Measurements from ENCODE around the gene SORBS1. TPM values are rescaled to one million over a fixed set of nuclear protein-coding genes. Genes with fewer than 3 reads are reported as not detected.

The SORBS1 gene
- total RNA-seq, 1 donor from 2014 or later, result 28.2 TPM

DNA sequence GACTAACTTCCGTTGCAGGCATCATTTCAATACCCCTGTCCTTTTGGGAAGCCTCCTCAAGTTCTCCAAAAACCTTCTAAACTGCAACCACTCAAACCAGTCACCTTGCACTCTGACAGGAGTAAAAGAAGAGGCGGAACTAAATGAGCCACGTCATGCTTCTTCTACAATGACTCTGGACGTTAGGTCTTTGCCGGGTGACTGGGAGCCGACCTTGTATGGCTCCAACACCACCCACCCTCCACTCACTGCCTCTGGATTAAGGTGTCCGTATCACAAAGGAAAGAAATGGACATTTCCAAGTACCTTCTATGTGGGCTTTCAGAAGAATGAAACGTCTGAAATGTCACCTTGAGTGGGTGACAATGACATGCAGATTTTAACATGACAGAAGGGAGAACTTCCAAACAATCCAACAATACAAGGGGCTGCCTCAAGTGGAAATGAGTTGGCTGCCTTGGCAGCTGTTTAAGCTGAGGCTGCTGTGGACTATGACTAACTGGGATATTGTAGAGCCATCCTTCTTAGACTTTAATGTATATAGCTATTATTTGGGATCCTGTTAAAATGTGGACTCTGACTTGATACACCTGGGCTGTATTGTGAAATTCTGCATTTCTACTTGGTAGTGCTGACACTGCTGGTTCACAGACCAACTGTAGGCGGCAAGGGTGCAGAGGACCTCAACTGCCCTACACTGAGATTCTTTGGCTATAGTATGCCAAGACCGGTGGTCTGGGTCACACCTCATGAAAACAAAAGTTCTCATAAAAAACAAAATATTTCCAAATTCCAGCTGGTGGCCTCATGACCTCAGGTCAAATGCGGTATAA, 236.5 kb downstream of the SORBS1 start:
- no peaks in the 10 kb centered on the region for H3K27me3 Mint-ChIP-seq
- peaks cover 3% of the 10 kb centered on the region for H3K9me3 Mint-ChIP-seq
- H3K27ac Mint-ChIP-seq, result no peak overlapping the region
- DNase-seq (ENCODE audit: extremely low spot score, unreplicated experiment), result no peak
- TF ChIP-seq, protein P1, sequence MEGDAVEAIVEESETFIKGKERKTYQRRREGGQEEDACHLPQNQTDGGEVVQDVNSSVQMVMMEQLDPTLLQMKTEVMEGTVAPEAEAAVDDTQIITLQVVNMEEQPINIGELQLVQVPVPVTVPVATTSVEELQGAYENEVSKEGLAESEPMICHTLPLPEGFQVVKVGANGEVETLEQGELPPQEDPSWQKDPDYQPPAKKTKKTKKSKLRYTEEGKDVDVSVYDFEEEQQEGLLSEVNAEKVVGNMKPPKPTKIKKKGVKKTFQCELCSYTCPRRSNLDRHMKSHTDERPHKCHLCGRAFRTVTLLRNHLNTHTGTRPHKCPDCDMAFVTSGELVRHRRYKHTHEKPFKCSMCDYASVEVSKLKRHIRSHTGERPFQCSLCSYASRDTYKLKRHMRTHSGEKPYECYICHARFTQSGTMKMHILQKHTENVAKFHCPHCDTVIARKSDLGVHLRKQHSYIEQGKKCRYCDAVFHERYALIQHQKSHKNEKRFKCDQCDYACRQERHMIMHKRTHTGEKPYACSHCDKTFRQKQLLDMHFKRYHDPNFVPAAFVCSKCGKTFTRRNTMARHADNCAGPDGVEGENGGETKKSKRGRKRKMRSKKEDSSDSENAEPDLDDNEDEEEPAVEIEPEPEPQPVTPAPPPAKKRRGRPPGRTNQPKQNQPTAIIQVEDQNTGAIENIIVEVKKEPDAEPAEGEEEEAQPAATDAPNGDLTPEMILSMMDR (conservative IDR thresholded peaks at IDR 0.05), result no peak
- H3K4me1 Mint-ChIP-seq (ENCODE audit: unreplicated experiment), result peaks cover 9% of the 10 kb centered on the region
- no peak overlapping the region for H3K4me3 Mint-ChIP-seq
- peaks cover 11% of the 10 kb centered on the region for H3K36me3 Mint-ChIP-seq

- Mint-ChIP-seq H3K36me3 (peaks cover 13% of the 10 kb centered on the region), H3K27me3 (no peaks in the 10 kb centered on the region), H3K4me3 (no peak overlapping the region), H3K27ac (no peak overlapping the region), H3K4me1 (ENCODE audit: unreplicated experiment) (no peaks in the 10 kb centered on the region), H3K9me3 (no peaks in the 10 kb centered on the region)
- TF ChIP-seq, protein P1 (conservative IDR thresholded peaks at IDR 0.05), result no peak
- no peak for DNase-seq (ENCODE audit: extremely low spot score, unreplicated experiment)
These were observed 239.4 kb downstream of the SORBS1 start for GRCh38 chr10:95321554-95322301.

- no peaks in the 10 kb centered on the region for H3K4me1 Mint-ChIP-seq (ENCODE audit: unreplicated experiment)
- no peaks in the 10 kb centered on the region for H3K9me3 Mint-ChIP-seq
- no peak overlapping the region for H3K4me3 Mint-ChIP-seq
- no peaks in the 10 kb centered on the region for H3K27me3 Mint-ChIP-seq
- TF ChIP-seq, protein P1 (conservative IDR thresholded peaks at IDR 0.05), result no peak
- no peak overlapping the region for H3K27ac Mint-ChIP-seq
- H3K36me3 Mint-ChIP-seq, result peaks cover 13% of the 10 kb centered on the region
- no peak for DNase-seq (ENCODE audit: extremely low spot score, unreplicated experiment)
These were observed 241.9 kb downstream of the SORBS1 start for GRCh38 chr10:95319239-95319638.

- Mint-ChIP-seq H3K4me1 (ENCODE audit: unreplicated experiment) (no peaks in the 10 kb centered on the region), H3K36me3 (peaks cover 4% of the 10 kb centered on the region), H3K27ac (no peak overlapping the region), H3K27me3 (no peaks in the 10 kb centered on the region), H3K4me3 (no peak overlapping the region), H3K9me3 (no peaks in the 10 kb centered on the region)
- TF ChIP-seq, protein P1 (conservative IDR thresholded peaks at IDR 0.05), result no peak
- no peak for DNase-seq (ENCODE audit: extremely low spot score, unreplicated experiment)
These were observed 245.7 kb downstream of the SORBS1 start for GRCh38 chr10:95315509-95315908.

GRCh38 chr10:95314192-95314918, 246.8 kb downstream of the SORBS1 start:
- DNase-seq (ENCODE audit: extremely low spot score, unreplicated experiment), result no peak
- H3K27ac Mint-ChIP-seq, result no peak overlapping the region
- H3K36me3 Mint-ChIP-seq, result peaks cover 7% of the 10 kb centered on the region
- TF ChIP-seq, protein P1 (conservative IDR thresholded peaks at IDR 0.05), result no peak
- no peaks in the 10 kb centered on the region for H3K9me3 Mint-ChIP-seq
- no peaks in the 10 kb centered on the region for H3K27me3 Mint-ChIP-seq
- no peaks in the 10 kb centered on the region for H3K4me1 Mint-ChIP-seq (ENCODE audit: unreplicated experiment)
- no peak overlapping the region for H3K4me3 Mint-ChIP-seq

Data from type B pancreatic cell (in vitro differentiated cells).